Transverse colon (tissue), 4 donors: ENCODE measurements around the gene AQP12A. TPM values are rescaled to one million over a fixed set of nuclear protein-coding genes. Genes with fewer than 3 reads are reported as not detected.

Source experiments
- DNase-seq: peaks from one replicate; pipeline ENCODE4 v3.0.0-alpha.2; 2019
- H3K27ac ChIP-seq, 4 donors: fragments of 200-600 bp; sonication (generic); 2 replicates each; pipeline ENCODE4 v1.5.1; 2016 to 2018; ENCODE audit warnings: inconsistent platforms in 4 of 4
- H3K27me3 ChIP-seq: fragments of 200-600 bp; sonication (generic); 2 replicates; pipeline ENCODE4 v1.5.1; 2017; ENCODE audit warnings: inconsistent platforms
- H3K36me3 ChIP-seq, 4 donors: fragments of 200-600 bp; sonication (generic); 2 replicates each; pipeline ENCODE4 v1.5.1; 2017 to 2019; ENCODE audit warnings: inconsistent platforms in 4 of 4
- H3K4me1 ChIP-seq, 4 donors: fragments of 200-600 bp; sonication (generic); 2 replicates each; pipeline ENCODE4 v1.5.1; 2017 to 2020; ENCODE audit warnings: inconsistent platforms in 4 of 4
- H3K4me3 ChIP-seq, 4 donors: fragments of 200-600 bp; sonication (generic); 1 replicate in 1 of 4; 2 replicates in 3 of 4; pipeline versions ENCODE4 v1.5.1 to v1.6.1; 2017 to 2019; ENCODE audit warnings: inconsistent platforms in 4 of 4
- H3K9me3 ChIP-seq, 2 donors: fragments of 200-600 bp; sonication (generic); 2 replicates each; pipeline ENCODE4 v1.5.1; 2017 to 2019; ENCODE audit warnings: inconsistent platforms in 2 of 2
- EP300 ChIP-seq: sonication (generic); formaldehyde crosslinking; IDR thresholded peaks from one replicate; pipeline ENCODE4 v1.6.1; 2017; ENCODE audit warnings: antibody characterized with exemption, low read depth
- POLR2A ChIP-seq: fragments of 450-650 bp; IDR thresholded peaks from one replicate; pipeline ENCODE4 v1.6.1; 2016; ENCODE audit warnings: antibody characterized with exemption, mild to moderate bottlenecking, moderate library complexity
- POLR2AphosphoS5 ChIP-seq, 3 donors: sonication (generic); formaldehyde crosslinking; IDR thresholded peaks; one replicate each; pipeline ENCODE4 v1.6.1; 2016; ENCODE audit warnings: antibody characterized with exemption in 3 of 3
- WGBS, 2 donors: methylation state at CpG; one replicate each; pipeline ENCODE4 v1.1.5; 2018; ENCODE audit warnings: low coverage in 1 of 2; 5-methylcytosine and 5-hydroxymethylcytosine counted together
- in situ Hi-C, 4 donors: fragments of 200-750 bp; cut with MboI; loops; one replicate each; pipeline versions ENCODE4 v1.15.0 to v1.15.1; 2017; ENCODE audit warnings: low sequenced_read_pairs in 3 of 4, low pct_ligation_motif_present in 1 of 4, low pct_unique_long_range_greater_than_20kb in 1 of 4
- intact Hi-C: fragments of 100-400 bp; cut with DNase I; formaldehyde crosslinking; loops from one replicate; pipeline ENCODE4 v1.15.1; 2023; ENCODE audit warnings: low total_unique reads
- total RNA-seq, 4 donors: library from RNA; depleted of rRNA; stranded (reverse); fragments of >200 nt; gene quantifications; one replicate each; pipeline ENCODE4 v1.1.0, GENCODE V29; 2016
- TF ChIP-seq, protein P1 (sequence below), 5 experiments: fragments of 200-600 bp in 3 of 5; fragments of 450-650 bp in 2 of 5; sonication (generic) in 3 of 5; IDR thresholded peaks; 1 replicate in 2 of 5; 2 replicates in 3 of 5; pipeline ENCODE4 v1.5.1; 2016 to 2017; ENCODE audit warnings: antibody characterized with exemption in 5 of 5, inconsistent platforms in 3 of 5, mild to moderate bottlenecking in 2 of 5, moderate library complexity in 1 of 5

AQP12A gene
- total RNA-seq, 4 donors from 2014 or later: not detected

DNA sequence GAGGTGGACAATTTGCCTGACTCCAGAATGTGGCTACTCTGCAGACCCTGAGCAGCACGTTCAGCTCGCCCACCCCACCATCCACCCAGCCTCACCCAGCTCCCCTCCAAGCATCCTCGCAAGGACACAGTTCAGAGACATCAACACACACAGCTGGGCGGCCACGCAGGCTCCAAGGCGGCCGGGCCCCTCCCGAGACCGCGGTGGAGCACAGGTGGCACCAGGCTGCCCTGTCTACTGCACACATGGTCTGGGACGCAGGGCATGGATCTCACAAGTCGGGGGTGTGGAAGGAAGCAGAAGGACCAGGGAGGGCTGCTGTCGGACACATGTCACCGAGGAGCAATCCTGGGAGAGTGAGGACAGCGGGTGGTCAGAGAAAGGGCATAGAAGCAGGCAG, 36.2 kb downstream of the AQP12A start:
- no peak overlapping the region for H3K4me3 ChIP-seq
- 84% methylated on average over 12 of the region's 15 CpGs; no CpG with 5 or more reads in 1 of the 2 donors for WGBS, 2 donors
- H3K36me3 ChIP-seq: no peaks in the 10 kb centered on the region
- H3K27ac ChIP-seq: no peak overlapping the region
- H3K27me3 ChIP-seq: peaks cover 16% of the 10 kb centered on the region
- TF ChIP-seq POLR2AphosphoS5 (IDR thresholded peaks at IDR 0.05): no peak
- no peak for TF ChIP-seq EP300
- in situ Hi-C loops (no loop called here), intact Hi-C loops (no loop called here)
- H3K4me1 ChIP-seq: no peaks in the 10 kb centered on the region
- no peaks in the 10 kb centered on the region for H3K9me3 ChIP-seq
- DNase-seq: no peak

DNA sequence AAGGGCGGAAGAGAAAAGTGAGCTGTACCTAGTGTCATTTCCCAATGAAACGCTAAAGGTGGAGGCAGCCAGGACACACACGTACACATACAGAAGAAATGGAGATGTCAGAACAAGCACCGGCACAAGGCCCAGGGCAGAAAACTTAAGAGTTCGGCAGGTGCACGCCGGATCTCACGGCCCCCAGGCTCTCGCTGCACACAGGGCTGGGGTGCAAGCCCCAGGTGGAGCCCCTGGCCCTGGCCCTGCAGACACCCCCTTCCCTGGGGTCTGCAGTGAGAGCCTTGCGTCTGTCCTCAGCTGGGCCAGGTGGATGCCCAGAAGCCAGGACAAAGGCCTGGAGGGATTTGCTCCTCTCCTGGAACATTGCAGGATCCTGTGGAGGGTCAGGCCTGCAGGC, 36.7 kb downstream of the AQP12A start:
- intact Hi-C loops (no loop called here), in situ Hi-C loops (no loop called here)
- H3K4me3 ChIP-seq: no peak overlapping the region
- H3K9me3 ChIP-seq: no peaks in the 10 kb centered on the region
- no peaks in the 10 kb centered on the region for H3K4me1 ChIP-seq
- no peak overlapping the region for H3K27ac ChIP-seq
- TF ChIP-seq EP300 (no peak), POLR2AphosphoS5 (IDR thresholded peaks at IDR 0.05) (no peak), POLR2A (no peak)
- TF ChIP-seq, protein P1, sequence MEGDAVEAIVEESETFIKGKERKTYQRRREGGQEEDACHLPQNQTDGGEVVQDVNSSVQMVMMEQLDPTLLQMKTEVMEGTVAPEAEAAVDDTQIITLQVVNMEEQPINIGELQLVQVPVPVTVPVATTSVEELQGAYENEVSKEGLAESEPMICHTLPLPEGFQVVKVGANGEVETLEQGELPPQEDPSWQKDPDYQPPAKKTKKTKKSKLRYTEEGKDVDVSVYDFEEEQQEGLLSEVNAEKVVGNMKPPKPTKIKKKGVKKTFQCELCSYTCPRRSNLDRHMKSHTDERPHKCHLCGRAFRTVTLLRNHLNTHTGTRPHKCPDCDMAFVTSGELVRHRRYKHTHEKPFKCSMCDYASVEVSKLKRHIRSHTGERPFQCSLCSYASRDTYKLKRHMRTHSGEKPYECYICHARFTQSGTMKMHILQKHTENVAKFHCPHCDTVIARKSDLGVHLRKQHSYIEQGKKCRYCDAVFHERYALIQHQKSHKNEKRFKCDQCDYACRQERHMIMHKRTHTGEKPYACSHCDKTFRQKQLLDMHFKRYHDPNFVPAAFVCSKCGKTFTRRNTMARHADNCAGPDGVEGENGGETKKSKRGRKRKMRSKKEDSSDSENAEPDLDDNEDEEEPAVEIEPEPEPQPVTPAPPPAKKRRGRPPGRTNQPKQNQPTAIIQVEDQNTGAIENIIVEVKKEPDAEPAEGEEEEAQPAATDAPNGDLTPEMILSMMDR (IDR thresholded peaks at IDR 0.05): no peak
- peaks cover 16% of the 10 kb centered on the region for H3K27me3 ChIP-seq
- WGBS, 2 donors: 92 to 100% methylated on average over 1 to 10 of the region's 10 CpGs
- no peaks in the 10 kb centered on the region for H3K36me3 ChIP-seq
- no peak for DNase-seq

DNA sequence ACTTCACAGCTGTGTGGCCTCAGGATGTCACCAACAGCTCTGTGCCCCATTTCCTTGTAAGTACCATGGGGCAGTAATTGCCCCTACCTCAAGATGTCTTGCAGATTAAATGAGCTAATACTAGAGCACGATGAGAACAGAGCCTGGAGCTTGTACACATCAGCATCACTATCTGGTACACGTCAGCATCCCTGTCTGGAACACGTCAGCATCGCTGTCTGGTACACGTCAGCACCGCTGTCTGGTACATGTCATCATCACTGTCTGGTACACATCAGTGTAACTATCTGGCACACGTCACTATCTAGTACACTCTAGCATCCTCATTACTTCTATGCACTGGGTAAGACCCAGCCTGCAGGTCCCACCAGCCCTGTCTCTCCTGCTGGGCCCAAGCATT, 37.2 kb downstream of the AQP12A start:
- no peak for DNase-seq
- intact Hi-C loops (no loop called here), in situ Hi-C loops (no loop called here)
- Histone ChIP-seq H3K9me3 (no peaks in the 10 kb centered on the region), H3K36me3 (no peaks in the 10 kb centered on the region), H3K4me3 (no peak overlapping the region), H3K27ac (no peak overlapping the region), H3K4me1 (no peaks in the 10 kb centered on the region), H3K27me3 (peaks cover 16% of the 10 kb centered on the region)
- TF ChIP-seq EP300 (no peak), POLR2AphosphoS5 (IDR thresholded peaks at IDR 0.05) (no peak), POLR2A (no peak)
- TF ChIP-seq, protein P1 (IDR thresholded peaks at IDR 0.05): no peak
- 73% methylated on average over 7 of the region's 7 CpGs; no CpG with 5 or more reads in 1 of the 2 donors for WGBS, 2 donors

DNA sequence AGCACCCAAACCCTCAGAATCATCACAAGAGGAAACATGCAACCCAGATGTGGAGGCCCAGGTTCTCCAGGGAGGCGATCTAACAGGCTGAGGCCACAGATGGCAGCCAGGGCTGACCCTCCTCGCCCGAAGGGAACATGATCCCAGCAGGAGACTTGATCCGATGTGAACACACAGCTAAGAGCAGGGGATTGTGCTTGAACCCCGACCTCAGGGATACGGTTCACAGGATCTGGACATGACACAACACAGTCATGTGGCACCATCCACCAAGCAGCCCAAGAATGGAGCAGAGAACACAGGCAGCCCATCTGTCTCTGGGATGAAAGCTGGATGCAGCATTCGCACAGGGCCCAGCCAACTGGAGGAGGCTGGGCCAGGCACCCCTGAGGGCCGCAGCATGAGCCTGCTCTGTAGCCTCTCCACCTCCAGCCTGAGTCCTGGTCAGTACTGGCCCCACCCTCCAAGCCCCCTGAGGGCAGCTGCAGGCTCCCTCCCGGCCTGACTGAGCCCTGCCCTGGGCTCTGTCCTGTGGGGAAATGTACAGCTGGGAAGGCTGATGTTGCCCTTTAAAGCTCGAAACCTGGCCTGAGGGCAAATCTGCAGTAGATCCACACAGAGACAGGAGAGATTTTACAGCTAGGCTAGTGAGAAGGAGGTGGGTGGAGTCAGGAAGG, 39.0 kb downstream of the AQP12A start:
- peaks cover 26% of the 10 kb centered on the region for H3K27me3 ChIP-seq
- TF ChIP-seq EP300 (no peak), POLR2AphosphoS5 (IDR thresholded peaks at IDR 0.05) (no peak), POLR2A (no peak)
- TF ChIP-seq, protein P1 (IDR thresholded peaks at IDR 0.05): no peak
- 80% methylated on average over 7 of the region's 10 CpGs; no CpG with 5 or more reads in 1 of the 2 donors for WGBS, 2 donors

DNA sequence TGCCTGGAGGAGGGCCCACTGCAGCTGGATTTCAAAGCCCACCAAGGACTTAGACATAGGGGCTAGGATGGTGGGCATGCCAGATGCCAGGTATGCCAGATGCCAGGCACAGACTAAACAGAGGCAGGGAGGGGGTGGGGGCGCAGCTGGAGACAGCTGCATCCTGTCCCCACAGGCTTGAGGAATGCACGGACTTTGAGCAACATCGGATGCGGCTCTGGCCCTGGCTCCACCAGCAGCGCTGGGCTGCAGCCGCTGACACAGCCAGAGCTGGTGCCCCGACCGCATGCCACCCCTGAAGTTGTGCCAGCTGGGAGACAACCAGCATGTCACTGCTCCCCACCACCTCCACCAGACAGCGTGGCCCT, 39.5 kb downstream of the AQP12A start:
- in situ Hi-C loops (no loop called here), intact Hi-C loops (no loop called here)
- H3K9me3 ChIP-seq: no peaks in the 10 kb centered on the region
- no peak overlapping the region for H3K4me3 ChIP-seq
- H3K27ac ChIP-seq: no peak overlapping the region
- no peak for DNase-seq
- H3K27me3 ChIP-seq: peaks cover 26% of the 10 kb centered on the region
- TF ChIP-seq POLR2AphosphoS5 (IDR thresholded peaks at IDR 0.05): no peak
- no peak for TF ChIP-seq POLR2A
- TF ChIP-seq, protein P1 (IDR thresholded peaks at IDR 0.05): no peak
- no peak for TF ChIP-seq EP300
- no peaks in the 10 kb centered on the region for H3K4me1 ChIP-seq
- no peaks in the 10 kb centered on the region for H3K36me3 ChIP-seq
- 25% methylated on average over 3 of the region's 9 CpGs; no CpG with 5 or more reads in 1 of the 2 donors for WGBS, 2 donors

More for the DNA sequence above, 39.0 kb downstream of the AQP12A start:
- in situ Hi-C loops (no loop called here), intact Hi-C loops (no loop called here)
- Histone ChIP-seq H3K27ac (no peak overlapping the region), H3K36me3 (no peaks in the 10 kb centered on the region), H3K4me3 (no peak overlapping the region), H3K9me3 (no peaks in the 10 kb centered on the region), H3K4me1 (no peaks in the 10 kb centered on the region)
- DNase-seq: no peak
